Islet precursor cell (in vitro differentiated cells): ENCODE results near the gene PNCK.

ENCODE experiments used
- DNase-seq: peaks from one replicate; pipeline ENCODE4 v3.0.0-alpha.2; 2018

Gene PNCK

GRCh38 chrX:153657161-153657560, 16.5 kb downstream of the PNCK start:
- DNase-seq = peak; percentile 29

- DNase-seq = no peak
Observed at GRCh38 chrX:153653556-153653955, 20.1 kb downstream of the PNCK start.

- peak; percentile 56 for DNase-seq
Observed at GRCh38 chrX:153651540-153652079, 22.0 kb downstream of the PNCK start.

GRCh38 chrX:153650959-153651358, 22.7 kb downstream of the PNCK start:
- DNase-seq = peak; percentile 33

- DNase-seq = peak; percentile 46
Observed at GRCh38 chrX:153649915-153650782, 23.5 kb downstream of the PNCK start.

GRCh38 chrX:153649178-153649914, 24.3 kb downstream of the PNCK start:
- DNase-seq = peak; percentile 74

GRCh38 chrX:153648358-153649177, 25.0 kb downstream of the PNCK start:
- peak; percentile 37 for DNase-seq

GRCh38 chrX:153647461-153648357, 25.9 kb downstream of the PNCK start:
- DNase-seq = peak; percentile 53

GRCh38 chrX:153646620-153647373, 26.8 kb downstream of the PNCK start, which contains the start of gene DUSP9:
Gene DUSP9 (plus strand): TSS chrX:153647203. CDS start chrX:153647954, 751 bp downstream.
- DNase-seq = peak; percentile 89

- DNase-seq = peak; percentile 35
Observed at GRCh38 chrX:153645921-153646488, 27.6 kb downstream of the PNCK start.

- DNase-seq = no peak
Observed at GRCh38 chrX:153645151-153645550, 28.5 kb downstream of the PNCK start.

GRCh38 chrX:153644356-153645125, 29.1 kb downstream of the PNCK start:
- peak; percentile 70 for DNase-seq

- peak; percentile 53 for DNase-seq
Observed at GRCh38 chrX:153643431-153644351, 29.9 kb downstream of the PNCK start.

GRCh38 chrX:153642655-153643430, 30.8 kb downstream of the PNCK start:
- peak; percentile 46 for DNase-seq

- peak; percentile 56 for DNase-seq
Observed at GRCh38 chrX:153642051-153642654, 31.5 kb downstream of the PNCK start.

- DNase-seq = peak; percentile 29
Observed at GRCh38 chrX:153641627-153642026, 32.0 kb downstream of the PNCK start.
